Right renal cortex interstitium (tissue), 3 donors: ENCODE measurements around the gene ZNF181. TPM values are rescaled to one million over a fixed set of nuclear protein-coding genes. Genes with fewer than 3 reads are reported as not detected.

Experiments used
- DNase-seq, 3 donors: peaks; one replicate each; pipeline ENCODE4 v3.0.0-alpha.2; 2013; ENCODE audit warnings: low read depth in 3 of 3, low spot score in 2 of 3
- polyA plus RNA-seq, 3 donors: library from polyadenylated mRNA; unstranded; fragments of 120-200 nt; gene quantifications; one replicate each; pipeline ENCODE4 v1.2.1, GENCODE V29; 2013; ENCODE audit not compliant: insufficient read length in 3 of 3

ZNF181 gene
- polyA plus RNA-seq, 3 donors = 25.8 to 31.5 (median 26.8) TPM

GRCh38 chr19:34744896-34745690 lies 11.1 kb downstream of the ZNF181 start:
- no peak for DNase-seq

GRCh38 chr19:34757441-34757840 lies 23.4 kb downstream of the ZNF181 start:
- no peak for DNase-seq

- no peak for DNase-seq
Measured at GRCh38 chr19:34759218-34759917, 25.3 kb downstream of the ZNF181 start.

- no peak for DNase-seq
Measured at GRCh38 chr19:34766386-34766785, 32.3 kb downstream of the ZNF181 start.

GRCh38 chr19:34767951-34768350 lies 33.9 kb downstream of the ZNF181 start:
- no peak for DNase-seq

GRCh38 chr19:34772697-34773554 lies 38.9 kb downstream of the ZNF181 start, which contains the start of gene ZNF599:
ZNF599 (minus strand) TSS chr19:34773215; CDS start chr19:34772841, 374 bp downstream.
- peak; percentile 69 to 88 (median 86) for DNase-seq

- no peak for DNase-seq
Measured at GRCh38 chr19:34773555-34773864, 39.5 kb downstream of the ZNF181 start.

- DNase-seq = no peak
Measured at GRCh38 chr19:34774857-34775256, 40.8 kb downstream of the ZNF181 start.

GRCh38 chr19:34778342-34778741 lies 44.3 kb downstream of the ZNF181 start:
- DNase-seq = no peak

- DNase-seq = no peak
Measured at GRCh38 chr19:34779652-34780051, 45.6 kb downstream of the ZNF181 start.

- DNase-seq = no peak
Measured at GRCh38 chr19:34786236-34786635, 52.2 kb downstream of the ZNF181 start.

- no peak for DNase-seq
Measured at GRCh38 chr19:34787059-34787824, 53.2 kb downstream of the ZNF181 start.

- DNase-seq = no peak
Measured at GRCh38 chr19:34788074-34788473, 54.0 kb downstream of the ZNF181 start.

GRCh38 chr19:34793565-34793964 lies 59.5 kb downstream of the ZNF181 start:
- no peak for DNase-seq

- DNase-seq = no peak
Measured at GRCh38 chr19:34794066-34794960, 60.3 kb downstream of the ZNF181 start.
